HEK293T (cell line): ENCODE data around the gene LGALS3BP.

Experiments used
- CTCF ChIA-PET: fragments of 350-600 bp; formaldehyde crosslinking; extraction: SDS; loops from one replicate; lab custom pipeline; 2021; ENCODE audit warnings: antibody characterized with exemption, inconsistent platforms; lab: Yijun Ruan, JAX
- POLR2A ChIA-PET: fragments of 350-600 bp; formaldehyde crosslinking; extraction: SDS; loops from one replicate; lab custom pipeline; 2020; ENCODE audit warnings: antibody characterized with exemption, inconsistent platforms; lab: Yijun Ruan, JAX
- DNase-seq: peaks from one replicate; pipeline ENCODE4 v3.0.0; 2012; ENCODE audit warnings: mixed read lengths; ENCODE audit errors: extremely low spot score
- ARNT ChIP-seq: fragments of 450-650 bp; IDR thresholded peaks from 2 replicates; pipeline ENCODE4 v1.6.1; 2017; ENCODE audit warnings: mild to moderate bottlenecking
- BHLHE40 ChIP-seq: fragments of 450-650 bp; IDR thresholded peaks from 2 replicates; pipeline ENCODE4 v1.6.1; 2016; ENCODE audit warnings: mild to moderate bottlenecking, moderate library complexity, borderline replicate concordance
- CTBP1 ChIP-seq: fragments of 450-650 bp; IDR thresholded peaks from 2 replicates; pipeline ENCODE4 v1.6.1; 2016; ENCODE audit warnings: borderline replicate concordance
- ELF4 ChIP-seq: fragments of 450-650 bp; IDR thresholded peaks from 2 replicates; pipeline ENCODE4 v1.6.1; 2017; ENCODE audit warnings: antibody characterized with exemption
- FOXA1 ChIP-seq: fragments of 450-650 bp; IDR thresholded peaks from 2 replicates; pipeline ENCODE4 v1.6.1; 2016; ENCODE audit warnings: mild to moderate bottlenecking
- FOXK2 ChIP-seq: fragments of 450-650 bp; IDR thresholded peaks from 2 replicates; pipeline ENCODE4 v1.6.1; 2016; ENCODE audit warnings: mild to moderate bottlenecking
- FOXM1 ChIP-seq: fragments of 450-650 bp; IDR thresholded peaks from 2 replicates; pipeline ENCODE4 v1.6.1; 2017; ENCODE audit warnings: mild to moderate bottlenecking, borderline replicate concordance
- HDGF ChIP-seq: fragments of 450-650 bp; IDR thresholded peaks from 2 replicates; pipeline ENCODE4 v1.6.1; 2017; ENCODE audit warnings: antibody characterized with exemption, borderline replicate concordance
- L3MBTL2 ChIP-seq: fragments of 450-650 bp; conservative IDR thresholded peaks from 2 replicates; pipeline ENCODE4 v1.6.1; 2016; ENCODE audit warnings: mild to moderate bottlenecking
- LEF1 ChIP-seq: fragments of 450-650 bp; IDR thresholded peaks from 2 replicates; pipeline ENCODE4 v1.6.1; 2017; ENCODE audit warnings: mild to moderate bottlenecking, borderline replicate concordance
- NFRKB ChIP-seq: fragments of 450-650 bp; IDR thresholded peaks from 2 replicates; pipeline ENCODE4 v1.6.1; 2016; ENCODE audit warnings: mild to moderate bottlenecking, moderate library complexity
- SP1 ChIP-seq: fragments of 450-650 bp; IDR thresholded peaks from 2 replicates; pipeline ENCODE4 v1.6.1; 2017
- SUZ12 ChIP-seq: fragments of 450-650 bp; IDR thresholded peaks from 2 replicates; pipeline ENCODE4 v1.6.1; 2016; ENCODE audit warnings: mild to moderate bottlenecking
- TARDBP ChIP-seq: fragments of 450-650 bp; IDR thresholded peaks from 2 replicates; pipeline ENCODE4 v1.6.1; 2016
- ZNF384 ChIP-seq: fragments of 450-650 bp; IDR thresholded peaks from 2 replicates; pipeline ENCODE4 v1.6.1; 2016
- TF ChIP-seq, protein P1 (sequence below): fragments of 450-650 bp; IDR thresholded peaks from 2 replicates; pipeline ENCODE4 v1.6.1; 2016

Gene LGALS3BP

DNA sequence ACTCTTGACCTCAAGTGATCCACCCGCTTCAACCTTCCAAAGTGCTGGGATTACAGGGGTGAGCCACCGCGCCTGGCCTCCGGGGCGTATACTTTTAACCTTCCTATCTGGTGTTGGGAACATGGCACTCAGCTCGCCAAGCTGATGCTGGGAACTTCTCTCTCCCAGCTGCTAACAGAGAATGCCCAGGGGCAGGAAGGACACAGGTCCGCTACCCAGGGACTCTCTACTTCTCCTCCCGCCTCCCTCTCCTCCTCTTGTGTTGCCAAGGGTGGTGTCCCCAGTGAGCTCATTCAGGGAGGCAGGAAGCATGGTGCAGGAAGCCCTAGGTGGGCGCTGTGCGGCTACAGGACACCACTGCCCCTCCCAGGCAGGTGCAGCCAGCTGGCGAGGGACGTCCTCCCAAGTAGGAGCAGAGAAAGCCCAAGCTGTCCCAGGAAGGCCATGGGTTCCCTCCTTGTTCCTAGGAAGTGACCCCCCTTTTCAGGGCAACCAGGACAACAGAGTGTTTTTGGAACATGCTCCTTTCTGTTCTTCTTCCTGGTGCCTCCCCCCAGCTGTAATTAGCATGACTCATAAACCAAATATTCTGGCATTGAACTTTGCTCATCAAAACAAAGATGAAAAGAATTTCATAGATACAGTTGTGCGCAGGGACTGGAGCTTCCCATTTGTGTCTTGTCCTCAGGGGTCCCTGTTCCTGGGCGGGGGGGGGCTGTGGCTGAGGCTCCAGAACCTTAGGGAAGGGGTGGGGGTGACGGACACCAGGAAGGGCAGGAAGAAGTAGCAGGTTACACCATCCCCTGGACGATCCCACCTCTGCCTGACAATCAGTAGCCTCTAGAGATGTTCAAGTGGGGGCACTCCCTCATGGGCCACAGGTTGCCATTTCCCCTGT, 46.9 kb upstream of the LGALS3BP start:
- DNase-seq, result no peak
- POLR2A ChIA-PET, result interaction anchor here (2.5 kb wide), 1 partner anchor 17 kb away, joined by 7 read pairs; the partner anchor contains the start of gene CANT1
- TF ChIP-seq BHLHE40 (no peak), FOXK2 (no peak), FOXA1 (no peak), NFRKB (no peak), TARDBP (no peak), SUZ12 (no peak), L3MBTL2 (no peak), ARNT (no peak), ELF4 (no peak), HDGF (no peak), CTBP1 (no peak), ZNF384 (no peak), SP1 (no peak), FOXM1 (no peak), LEF1 (no peak)
- TF ChIP-seq, protein P1, sequence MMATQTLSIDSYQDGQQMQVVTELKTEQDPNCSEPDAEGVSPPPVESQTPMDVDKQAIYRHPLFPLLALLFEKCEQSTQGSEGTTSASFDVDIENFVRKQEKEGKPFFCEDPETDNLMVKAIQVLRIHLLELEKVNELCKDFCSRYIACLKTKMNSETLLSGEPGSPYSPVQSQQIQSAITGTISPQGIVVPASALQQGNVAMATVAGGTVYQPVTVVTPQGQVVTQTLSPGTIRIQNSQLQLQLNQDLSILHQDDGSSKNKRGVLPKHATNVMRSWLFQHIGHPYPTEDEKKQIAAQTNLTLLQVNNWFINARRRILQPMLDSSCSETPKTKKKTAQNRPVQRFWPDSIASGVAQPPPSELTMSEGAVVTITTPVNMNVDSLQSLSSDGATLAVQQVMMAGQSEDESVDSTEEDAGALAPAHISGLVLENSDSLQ, result no peak
- CTCF ChIA-PET, result interaction anchor here (0.6 to 3.6 kb wide), 2 partner anchors 15 to 18 kb away, joined by 3 to 17 read pairs; no protein-coding TSS in a partner anchor

DNA sequence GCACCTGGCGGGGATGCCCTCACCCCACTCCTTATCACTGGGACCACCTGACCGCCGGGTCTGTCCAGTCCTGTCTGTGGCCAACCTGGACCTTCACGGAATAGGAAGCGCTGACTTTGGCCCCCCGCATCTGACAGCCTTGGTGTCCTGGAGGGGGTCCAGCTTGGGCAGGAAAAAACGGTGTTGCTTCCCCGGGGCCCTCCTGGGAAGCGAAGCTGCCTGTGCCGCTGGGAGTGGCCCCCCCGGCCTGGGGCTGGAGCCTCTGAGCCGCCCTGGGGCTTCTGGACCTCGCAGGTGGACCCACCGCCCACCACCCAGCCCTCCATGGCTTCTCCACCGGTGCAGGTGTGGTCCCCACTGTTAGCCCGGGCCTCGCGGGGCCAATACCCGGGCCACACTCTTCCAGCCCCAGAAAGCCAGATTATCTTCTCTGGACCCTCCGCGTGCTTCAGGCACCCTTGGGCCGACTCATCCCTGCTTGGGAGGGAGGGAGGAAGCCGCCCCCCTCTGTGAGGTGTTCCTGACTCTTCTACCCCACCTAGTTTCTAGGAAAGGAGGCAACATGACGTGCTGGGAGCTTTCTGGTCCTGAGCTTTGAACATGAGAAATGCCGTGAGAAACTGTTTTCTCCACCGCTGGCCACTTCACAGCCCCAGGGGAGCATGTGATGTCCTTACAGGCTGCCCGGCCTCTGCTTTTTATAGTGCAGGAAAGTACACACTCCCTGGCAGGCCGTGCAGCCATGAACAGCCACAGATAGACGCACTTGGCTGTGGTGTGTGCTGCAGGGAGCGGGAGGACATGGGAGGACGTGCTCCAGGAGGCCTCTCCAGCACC, 45.4 kb upstream of the LGALS3BP start:
- POLR2A ChIA-PET, result interaction anchor here (1.3 to 2.5 kb wide), 2 partner anchors 15 to 49 kb away, joined by 3 to 7 read pairs; partner anchors contain the start of genes CANT1 and ENGASE

GRCh38 chr17:79023886-79024771, 44.4 kb upstream of the LGALS3BP start, which contains the start of gene C1QTNF1:
C1QTNF1 (plus strand) TSS chr17:79024169; CDS start chr17:79043969, 19,800 bp downstream.
- POLR2A ChIA-PET, result interaction anchor here (1.3 kb wide), 1 partner anchor 50 kb away, joined by 3 read pairs; the partner anchor contains the start of gene ENGASE
- DNase-seq, result peak; percentile 77
- CTCF ChIA-PET, result no interaction called here
- TF ChIP-seq, protein P1, result no peak
- TF ChIP-seq SP1 (no peak), NFRKB (no peak), LEF1 (no peak), FOXK2 (no peak), ELF4 (no peak)

More for the DNA sequence above, 45.4 kb upstream of the LGALS3BP start:
- no peak for DNase-seq
- TF ChIP-seq NFRKB, result no peak
- TF ChIP-seq FOXA1, result no peak
- TF ChIP-seq SUZ12, result no peak
- TF ChIP-seq FOXK2, result no peak
- no peak for TF ChIP-seq CTBP1
- TF ChIP-seq TARDBP, result no peak
- TF ChIP-seq, protein P1, result no peak
- TF ChIP-seq ZNF384, result no peak
- CTCF ChIA-PET, result interaction anchor here (0.7 to 3.6 kb wide), 2 partner anchors 16 to 45 kb away, joined by 3 to 17 read pairs; no protein-coding TSS in a partner anchor

GRCh38 chr17:79023180-79023705, 43.5 kb upstream of the LGALS3BP start:
- no peak for DNase-seq
- ChIA-PET POLR2A (no interaction called here), CTCF (interaction anchor here (0.6 kb wide), 1 partner anchor 11 kb away, joined by 4 read pairs; no protein-coding TSS in a partner anchor)
- TF ChIP-seq CTBP1 (no peak), HDGF (no peak), NFRKB (no peak), SP1 (no peak), ARNT (no peak), ZNF384 (no peak), FOXA1 (no peak), FOXK2 (no peak), BHLHE40 (no peak), LEF1 (no peak), SUZ12 (no peak), ELF4 (no peak), FOXM1 (no peak), L3MBTL2 (no peak), TARDBP (no peak)
- TF ChIP-seq, protein P1, result no peak
